K562 (cell line): ENCODE data around the gene SF3B3. TPM values are rescaled to one million over a fixed set of nuclear protein-coding genes. Genes with fewer than 3 reads are reported as not detected.

Experiments
- ATAC-seq: fragments of 200-7000 bp; cut with Tn5 transposase; 3 replicates; pipeline ENCODE4 v1.9.1; 2020; ENCODE audit warnings: moderate library complexity
- BruUV-seq: library from RNA; stranded (reverse); fragments of 400-500 nt; replicated peaks from 2 replicates; lab custom pipeline; 2021; lab: Mats Ljungman, UMichigan
- CTCF ChIA-PET: fragments of 300-600 bp; formaldehyde crosslinking; extraction: SDS; loops from one replicate; lab custom pipeline; 2021; ENCODE audit warnings: low intra/inter-chr PET ratio; lab: Yijun Ruan, JAX
- POLR2A ChIA-PET: fragments of 300-600, 350-650 bp; sonication (Branson Sonifier 250); formaldehyde crosslinking; extraction: SDS; loops from one replicate; lab custom pipeline; 2021; ENCODE audit warnings: antibody characterized with exemption, inconsistent platforms; lab: Yijun Ruan, JAX
- DNase-seq, 4 experiments: peaks; one replicate each; pipeline versions ENCODE4 v3.0.0 to v3.0.0-alpha.2; 2011 to 2018; ENCODE audit warnings: low spot score in 3 of 4, mixed read lengths in 3 of 4; ENCODE audit errors: extremely low read depth in 1 of 4
- FAIRE-seq: peaks from 2 replicates; lab custom pipeline; 2011; peaks lifted over from hg19 to GRCh38; lab: Jason Lieb, UNC
- H2AFZ ChIP-seq: 2 replicates; pipeline ENCODE4 v1.6.0; 2011; ENCODE audit warnings: low read depth, low read length, control low read depth, inconsistent platforms
- H3K27ac ChIP-seq: fragments of 200-600 bp; 3 replicates; pipeline ENCODE4 v1.8.0; 2011; ENCODE audit warnings: low read depth, mild to moderate bottlenecking, control low read depth, inconsistent platforms, low read length, moderate library complexity, mixed read lengths; ENCODE audit errors: extremely low read depth
- H3K27me3 ChIP-seq, 2 experiments: fragments of 300-600 bp in 1 of 2; 2 replicates in 1 of 2; 3 replicates in 1 of 2; pipeline versions ENCODE4 v1.6.0 to v1.8.0; 2011; ENCODE audit warnings: inconsistent platforms in 2 of 2, low read length in 2 of 2, mild to moderate bottlenecking in 1 of 2, mixed read lengths in 1 of 2, moderate library complexity in 1 of 2; ENCODE audit not compliant: control insufficient read depth in 2 of 2, insufficient read depth in 2 of 2
- H3K36me3 ChIP-seq: fragments of 300-600 bp; 3 replicates; pipeline ENCODE4 v1.8.0; 2011; ENCODE audit warnings: mild to moderate bottlenecking, low read length, inconsistent platforms; ENCODE audit not compliant: control insufficient read depth, insufficient read depth
- H3K4me1 ChIP-seq, 2 experiments: fragments of 200-600 bp in 1 of 2; replicated peaks in 1 of 2; 2 replicates in 1 of 2; 3 replicates in 1 of 2; pipeline versions ENCODE4 v1.5.1 to v1.8.0; 2011; ENCODE audit warnings: inconsistent platforms in 2 of 2, low read length in 2 of 2, mild to moderate bottlenecking in 1 of 2, mixed read lengths in 1 of 2, moderate library complexity in 1 of 2; ENCODE audit not compliant: control insufficient read depth in 2 of 2, insufficient read depth in 2 of 2
- H3K4me2 ChIP-seq: 2 replicates; pipeline ENCODE4 v1.6.1; 2011; ENCODE audit warnings: low read length, control low read depth, inconsistent platforms, mixed read lengths; ENCODE audit not compliant: insufficient read depth
- H3K4me3 ChIP-seq: fragments of 200-600 bp; sonication (generic), shearing (Covaris generic); 2 replicates; pipeline ENCODE4 v1.5.1; 2016; ENCODE audit warnings: control low read depth, inconsistent platforms
- H3K79me2 ChIP-seq: fragments of 200-600 bp; 3 replicates; pipeline ENCODE4 v1.8.0; 2011; ENCODE audit warnings: low read length, inconsistent platforms; ENCODE audit not compliant: control insufficient read depth, insufficient read depth
- H3K9ac ChIP-seq, 2 experiments: 2 replicates each; pipeline versions ENCODE4 v1.6.0 to v1.6.1; 2011; ENCODE audit warnings: low read depth in 2 of 2, low read length in 2 of 2, control low read depth in 1 of 2, inconsistent platforms in 1 of 2, mild to moderate bottlenecking in 1 of 2, mixed read lengths in 1 of 2; ENCODE audit not compliant: insufficient read depth in 1 of 2
- H3K9me1 ChIP-seq: one replicate; pipeline ENCODE4 v1.6.0; 2011; ENCODE audit warnings: inconsistent platforms, mild to moderate bottlenecking, low read length, moderate library complexity; ENCODE audit not compliant: control insufficient read depth, insufficient read depth
- H3K9me3 ChIP-seq: replicated peaks from 2 replicates; pipeline ENCODE4 v1.5.1; 2011; ENCODE audit warnings: low read depth, low read length, inconsistent platforms; ENCODE audit not compliant: control insufficient read depth, insufficient read depth
- H4K20me1 ChIP-seq: replicated peaks from 2 replicates; pipeline ENCODE4 v1.6.1; 2011; ENCODE audit warnings: low read length, inconsistent platforms, mixed read lengths; ENCODE audit not compliant: control insufficient read depth, insufficient read depth
- E2F5 ChIP-seq: sonication (generic); formaldehyde crosslinking; IDR thresholded peaks from 2 replicates; pipeline ENCODE4 v1.8.0; 2022; ENCODE audit warnings: mild to moderate bottlenecking, missing genetic modification reagents
- JUND ChIP-seq, 2 experiments: IDR thresholded peaks; 2 replicates in 1 of 2; 3 replicates in 1 of 2; pipeline ENCODE4 v1.6.1; 2011; ENCODE audit warnings: borderline replicate concordance in 2 of 2, low read depth in 2 of 2, low read length in 2 of 2, improper control_type of control experiment in 1 of 2, missing biosample characterization in 1 of 2, missing genetic modification characterization in 1 of 2, missing genetic modification reagents in 1 of 2
- MCM7 ChIP-seq, 2 experiments: fragments of 450-650 bp; IDR thresholded peaks; 2 replicates each; pipeline ENCODE4 v1.6.1; 2016 to 2018
- MTF1 ChIP-seq: fragments of 250-450 bp; sonication (Bioruptor Pico); IDR thresholded peaks from 2 replicates; pipeline ENCODE4 v1.9.0; 2021; ENCODE audit warnings: moderate library complexity, mild to moderate bottlenecking, inconsistent platforms, borderline replicate concordance
- PML ChIP-seq: IDR thresholded peaks from 2 replicates; pipeline ENCODE4 v1.6.1; 2012; ENCODE audit warnings: low read length, inconsistent platforms
- POLR2A ChIP-seq: fragments of 450-650 bp; conservative IDR thresholded peaks from 2 replicates; pipeline ENCODE4 v1.6.1; 2016
- PRDM10 ChIP-seq: fragments of 450-650 bp; IDR thresholded peaks from 2 replicates; pipeline ENCODE4 v1.6.1; 2018; ENCODE audit not compliant: partially characterized antibody
- ZNF311 ChIP-seq: fragments of 250-450 bp; sonication (Bioruptor Pico); IDR thresholded peaks from 2 replicates; pipeline ENCODE4 v1.4.0; 2020; ENCODE audit warnings: mild to moderate bottlenecking, moderate library complexity
- WGBS: fragments of 100-300 bp; shearing (Covaris generic); methylation state at CpG from one replicate; pipeline ENCODE4 v1.1.6; 2016; ENCODE audit warnings: low coverage, mixed read lengths; ENCODE audit not compliant: insufficient coverage; ENCODE audit errors: missing lambda C conversion rate; 5-methylcytosine and 5-hydroxymethylcytosine counted together
- in situ Hi-C: fragments of 300-500 bp; cut with MboI; formaldehyde crosslinking; loops from 4 replicates; pipeline ENCODE4 v1.15.0; 2018; ENCODE audit warnings: inconsistent platforms, mixed read lengths
- intact Hi-C: fragments of 100-400 bp; cut with micrococcal nuclease; formaldehyde crosslinking; loops from 2 replicates; pipeline ENCODE4 v1.14.2; 2022
- polyA plus RNA-seq, 8 experiments: library from polyadenylated mRNA; depleted of rRNA in 4 of 8; stranded (reverse) in 5 of 8; unstranded in 3 of 8; fragments of >200 nt; fragmentation: Nextera tagmentation in 2 of 8; fragmentation: Illumina TruSeq in 1 of 8; extraction: Ambion mirVana in 2 of 8; extraction: Trizol in 1 of 8; gene quantifications; 2 replicates each; pipeline versions ENCODE4 v1.2.1 to v1.2.3, GENCODE V29; 2011 to 2014; ENCODE audit warnings: inconsistent platforms in 1 of 8, missing spikeins in 1 of 8
- total RNA-seq, 7 experiments: library from RNA; depleted of rRNA in 6 of 7; stranded (reverse); fragments of >200 nt in 6 of 7; fragmentation: Illumina TruSeq in 2 of 7; extraction: Trizol in 2 of 7; gene quantifications; 2 replicates each; pipeline versions ENCODE4 v1.2.1 to v1.2.3, GENCODE V29; 2011 to 2021; ENCODE audit warnings: low replicate concordance in 1 of 7

The SF3B3 gene
- total and polyA plus RNA-seq, 9 of the 15 experiments (the other 6 are each of a cell fraction or from before 2014, with no cell fraction given): 98.9 to 546 (median 221) TPM

GRCh38 chr16:70565053-70565452 is 41.4 kb downstream of the SF3B3 start:
- intact Hi-C loops: no loop called here
- Histone ChIP-seq H3K9ac (no peak overlapping the region), H3K79me2 (peaks cover 25% of the 10 kb centered on the region; the same call in 1 of the 3 replicates), H3K36me3 (peaks cover 100% of the 10 kb centered on the region), H3K9me1 (no peaks in the 10 kb centered on the region), H2AFZ (no peak overlapping the region), H3K9me3 (no peaks in the 10 kb centered on the region), H4K20me1 (peaks cover 12% of the 10 kb centered on the region; the same call in 1 of the 2 replicates), H3K4me2 (no peak overlapping the region), H3K27me3 (no peaks in the 10 kb centered on the region), H3K4me1 (no peaks in the 10 kb centered on the region), H3K27ac (no peak overlapping the region), H3K4me3 (no peak overlapping the region)
- 87% methylated on average over 4 of the region's 4 CpGs for WGBS
- in situ Hi-C loops: no loop called here
- ChIA-PET POLR2A (interaction anchor here (1.0 to 1.9 kb wide), 4 partner anchors 9 to 40 kb away, joined by 4 to 8 read pairs (median 6); no protein-coding TSS in a partner anchor), CTCF (no interaction called here)
- BruUV-seq: no TSS peak
- DNase-seq: no peak
- 0 out of 2 replicates have a peak, but pooled peaks have one; percentile 7 for TF ChIP-seq POLR2A
- no peak for TF ChIP-seq JUND (IDR thresholded peaks at IDR 0.05; ENCODE audit: borderline replicate concordance, low read depth, low read length)
- TF ChIP-seq JUND (tag; IDR thresholded peaks at IDR 0.05; ENCODE audit: borderline replicate concordance, low read depth, low read length): no peak
- FAIRE-seq: no peak
- ATAC-seq: no peak

GRCh38 chr16:70568601-70569237 is 45.1 kb downstream of the SF3B3 start:
- BruUV-seq: no TSS peak
- Histone ChIP-seq H4K20me1 (peaks cover 22% of the 10 kb centered on the region), H3K36me3 (peaks cover 99% of the 10 kb centered on the region), H3K9me3 (no peaks in the 10 kb centered on the region), H3K27me3 (no peaks in the 10 kb centered on the region), H3K9me1 (no peaks in the 10 kb centered on the region), H2AFZ (no peak overlapping the region), H3K27ac (no peak overlapping the region), H3K9ac (no peak overlapping the region), H3K4me1 (no peaks in the 10 kb centered on the region), H3K4me2 (no peak overlapping the region), H3K79me2 (0 out of 3 replicates have a peak, but pooled peaks cover 4% of the 10 kb centered on the region), H3K4me3 (no peak overlapping the region)
- POLR2A ChIA-PET: interaction anchor here (0.6 to 3.0 kb wide), 7 partner anchors 9 to 281 kb away, joined by 3 to 22 read pairs (median 3); no protein-coding TSS in a partner anchor
- WGBS: 85% methylated on average over 5 of the region's 5 CpGs
- intact Hi-C loops: no loop called here
- DNase-seq (no peak), FAIRE-seq (no peak), ATAC-seq (no peak)
- in situ Hi-C loops: no loop called here
- CTCF ChIA-PET: no interaction called here
- TF ChIP-seq PML (no peak), MCM7 (IDR thresholded peaks at IDR 0.05) (no peak), PRDM10 (no peak), ZNF311 (CRISPR knock-in tag) (no peak), E2F5 (CRISPR knock-in tag) (no peak), MTF1 (CRISPR knock-in tag) (no peak)
